GM04503 (cell line): ENCODE measurements around the gene WNK3.
A peak's percentile ranks its signal among the peaks of the same experiment; 100 is the strongest.
"Not testable (repeated sequence)": the region's sequence is repeated elsewhere in the genome, so short reads cannot be mapped to it uniquely, and the experiment has no call there.

Experiments used
- DNase-seq: peaks from one replicate; pipeline ENCODE4 v3.0.0-alpha.2; 2012; ENCODE audit warnings: low read depth

WNK3 gene

GRCh38 chrX:54357414-54358377 is at the start of gene WNK3:
Gene WNK3, minus strand, starts transcription at chrX:54358046.
- DNase-seq, result no peak

GRCh38 chrX:54407266-54407665 is 49.4 kb upstream of the WNK3 start:
- DNase-seq, result no peak

GRCh38 chrX:54397113-54397512 is 39.3 kb upstream of the WNK3 start:
- DNase-seq, result no peak

GRCh38 chrX:54386314-54386713 is 28.5 kb upstream of the WNK3 start:
- DNase-seq, result no peak

GRCh38 chrX:54384661-54385060 is 26.8 kb upstream of the WNK3 start:
- DNase-seq, result not testable (repeated sequence)

- no peak for DNase-seq
Observed at GRCh38 chrX:54359408-54359807, 1.6 kb upstream of the WNK3 start.

GRCh38 chrX:54358424-54359211 is 772 bp upstream of the WNK3 start:
- DNase-seq, result no peak

GRCh38 chrX:54352677-54353076 is 5.2 kb downstream of the WNK3 start:
- DNase-seq, result no peak

GRCh38 chrX:54337383-54337782 is 20.5 kb downstream of the WNK3 start:
- not testable (repeated sequence) for DNase-seq

GRCh38 chrX:54325077-54325476 is 32.8 kb downstream of the WNK3 start:
- DNase-seq, result no peak

GRCh38 chrX:54320067-54320466 is 37.8 kb downstream of the WNK3 start:
- DNase-seq, result no peak

- no peak for DNase-seq
Observed at GRCh38 chrX:54306379-54306778, 51.5 kb downstream of the WNK3 start.

- DNase-seq, result no peak
Observed at GRCh38 chrX:54301516-54301915, 56.3 kb downstream of the WNK3 start.

- DNase-seq, result no peak
Observed at GRCh38 chrX:54294306-54294705, 63.5 kb downstream of the WNK3 start.

GRCh38 chrX:54292755-54293154 is 65.1 kb downstream of the WNK3 start:
- no peak for DNase-seq

- DNase-seq, result no peak
Observed at GRCh38 chrX:54291758-54292157, 66.1 kb downstream of the WNK3 start.

- DNase-seq, result no peak
Observed at GRCh38 chrX:54288968-54289367, 68.9 kb downstream of the WNK3 start.

GRCh38 chrX:54288277-54288676 is 69.6 kb downstream of the WNK3 start:
- no peak for DNase-seq

GRCh38 chrX:54281676-54282075 is 76.2 kb downstream of the WNK3 start:
- no peak for DNase-seq

GRCh38 chrX:54280466-54280865 is 77.4 kb downstream of the WNK3 start:
- DNase-seq, result no peak

- no peak for DNase-seq
Observed at GRCh38 chrX:54271664-54272063, 86.2 kb downstream of the WNK3 start.

GRCh38 chrX:54248309-54248708 is 109.5 kb downstream of the WNK3 start:
- DNase-seq, result no peak

GRCh38 chrX:54246866-54247265 is 111.0 kb downstream of the WNK3 start:
- DNase-seq, result peak; percentile 8
